ENCODE measurements around the gene LZIC. TPM values are rescaled to one million over a fixed set of nuclear protein-coding genes. Genes with fewer than 3 reads are reported as not detected.
A peak's percentile ranks its signal among the peaks of the same experiment; 100 is the strongest.

LZIC gene
- total and polyA plus RNA-seq, 11 donors = 18.5 to 37.7 (median 34.3) TPM

GRCh38 chr1:9909234-9910046 lies 33.8 kb downstream of the LZIC start:
- Histone ChIP-seq H3K36me3 (no peaks in the 10 kb centered on the region), H3K27me3 (no peaks in the 10 kb centered on the region), H3K9me3 (no peaks in the 10 kb centered on the region), H3K4me3 (peak overlapping the region; percentile 67 to 98 (median 92)), H3K27ac (peak overlapping the region; percentile 76 to 94 (median 89)), H3K4me1 (peaks cover 0 to 58% (median 29%) of the 10 kb centered on the region in 12 donors)
- intact Hi-C loops (cut with DNase I) = loop anchor here in 7 of 10 donors (1.0 to 5.0 kb wide), 6 partner anchors 32 to 301 kb away; partner anchors contain the start of genes KIF1B (in 1 of the 7), LZIC (in 1 of the 7) and NMNAT1 (in 1 of the 7)
- no peak for TF ChIP-seq POLR2A (IDR thresholded peaks at IDR 0.05)
- no peak for ATAC-seq
- 1 to 3% (median 1%) methylated on average over 33 to 47 of the region's 47 CpGs for WGBS, 4 donors
- peak; percentile 19 to 75 (median 47) for DNase-seq

- no peaks in the 10 kb centered on the region for H3K36me3 ChIP-seq
- WGBS, 4 donors = 45 to 58% (median 49%) methylated on average over 4 of the region's 4 CpGs
- H3K4me3 ChIP-seq = peak overlapping the region; percentile 67 to 98 (median 92)
- no peaks in the 10 kb centered on the region for H3K9me3 ChIP-seq
- ATAC-seq (no peak), DNase-seq (no peak)
- peak overlapping the region in 10 of 12 donors; percentile 76 to 94 (median 90) for H3K27ac ChIP-seq
- intact Hi-C loops (cut with DNase I) = no loop called here
- no peak for TF ChIP-seq CTCF (IDR thresholded peaks at IDR 0.05)
- no peak for TF ChIP-seq POLR2A (IDR thresholded peaks at IDR 0.05)
- peaks cover 0 to 59% (median 32%) of the 10 kb centered on the region in 12 donors for H3K4me1 ChIP-seq
- H3K27me3 ChIP-seq = no peaks in the 10 kb centered on the region
Measured at GRCh38 chr1:9908871-9909233, 34.3 kb downstream of the LZIC start.

GRCh38 chr1:9907441-9907840 lies 35.8 kb downstream of the LZIC start:
- intact Hi-C loops (cut with DNase I) = no loop called here
- no peak for DNase-seq
- peaks cover 0 to 73% (median 42%) of the 10 kb centered on the region in 12 donors for H3K4me1 ChIP-seq
- no peak for ATAC-seq
- H3K9me3 ChIP-seq = no peaks in the 10 kb centered on the region
- H3K4me3 ChIP-seq = peak overlapping the region in 2 of 12 donors; percentile 1 to 26
- H3K27me3 ChIP-seq = no peaks in the 10 kb centered on the region
- peak overlapping the region in 6 of 12 donors; percentile 1 to 39 (median 20) for H3K27ac ChIP-seq
- no peak for TF ChIP-seq POLR2A (IDR thresholded peaks at IDR 0.05)
- no peak for TF ChIP-seq CTCF (IDR thresholded peaks at IDR 0.05)
- WGBS, 4 donors = 56 to 70% (median 65%) methylated on average over 5 of the region's 5 CpGs
- no peaks in the 10 kb centered on the region for H3K36me3 ChIP-seq

- no peaks in the 10 kb centered on the region for H3K36me3 ChIP-seq
- no peak for ATAC-seq
- no peaks in the 10 kb centered on the region for H3K9me3 ChIP-seq
- TF ChIP-seq POLR2A (IDR thresholded peaks at IDR 0.05) (no peak), CTCF (IDR thresholded peaks at IDR 0.05) (no peak)
- WGBS, 4 donors = 91 to 97% (median 95%) methylated on average over 2 of the region's 2 CpGs
- H3K27ac ChIP-seq = peak overlapping the region in 1 of 12 donors; percentile 33
- DNase-seq = no peak
- H3K4me3 ChIP-seq = no peak overlapping the region
- no peaks in the 10 kb centered on the region for H3K27me3 ChIP-seq
- H3K4me1 ChIP-seq = peaks cover 0 to 82% (median 46%) of the 10 kb centered on the region in 12 donors
- intact Hi-C loops (cut with DNase I) = no loop called here
Measured at GRCh38 chr1:9906466-9906865, 36.7 kb downstream of the LZIC start.
